HEK293 (cell line): ENCODE results near the gene ST6GAL1.

ENCODE experiments used
- CTCF ChIA-PET: fragments of 350-600 bp; formaldehyde crosslinking; extraction: SDS; loops from one replicate; lab custom pipeline; 2021; ENCODE audit warnings: antibody characterized with exemption; lab: Yijun Ruan, JAX
- POLR2A ChIA-PET: fragments of 300-600 bp; formaldehyde crosslinking; extraction: SDS; loops from one replicate; lab custom pipeline; 2020; ENCODE audit warnings: antibody characterized with exemption, inconsistent platforms; lab: Yijun Ruan, JAX
- H3K27ac ChIP-seq: fragments of 200-500 bp; sonication (Bioruptor generic); 2 replicates; pipeline ENCODE4 v1.5.1; 2014; ENCODE audit warnings: low read depth, low read length, control low read depth, inconsistent platforms; ENCODE audit errors: extremely low read depth
- H3K36me3 ChIP-seq, 2 experiments: fragments of 200-500 bp in 1 of 2; sonication (Bioruptor generic) in 1 of 2; 1 replicate in 1 of 2; 2 replicates in 1 of 2; pipeline ENCODE4 v1.5.1; 2014 to 2017; ENCODE audit warnings: inconsistent platforms in 2 of 2, low read length in 2 of 2; ENCODE audit not compliant: control insufficient read depth in 2 of 2, insufficient read depth in 1 of 2
- H3K4me1 ChIP-seq: fragments of 200-500 bp; sonication (Bioruptor generic); 2 replicates; pipeline ENCODE4 v1.5.1; 2014; ENCODE audit warnings: mild to moderate bottlenecking, low read length, inconsistent platforms; ENCODE audit not compliant: control insufficient read depth, insufficient read depth
- H3K4me3 ChIP-seq: 2 replicates; pipeline ENCODE4 v1.5.1; 2011; ENCODE audit warnings: low read depth, mild to moderate bottlenecking, control low read depth, low read length, moderate library complexity
- H3K9me3 ChIP-seq: fragments of 200-500 bp; sonication (Bioruptor generic); 2 replicates; pipeline ENCODE4 v1.5.1; 2014; ENCODE audit warnings: low read depth, low read length, inconsistent platforms; ENCODE audit not compliant: control insufficient read depth, insufficient read depth
- BCL11B ChIP-seq: fragments of 450-650 bp; formaldehyde crosslinking; IDR thresholded peaks from 2 replicates; pipeline ENCODE4 v1.5.1; 2016; ENCODE audit warnings: low read depth, missing biosample characterization, missing genetic modification characterization
- GLIS1 ChIP-seq: fragments of 450-650 bp; formaldehyde crosslinking; IDR thresholded peaks from 2 replicates; pipeline ENCODE4 v1.5.1; 2016; ENCODE audit warnings: missing biosample characterization, missing genetic modification characterization
- GLIS2 ChIP-seq: fragments of 450-650 bp; formaldehyde crosslinking; IDR thresholded peaks from 2 replicates; pipeline ENCODE4 v1.5.1; 2016; ENCODE audit warnings: missing biosample characterization, missing genetic modification characterization
- KLF17 ChIP-seq: fragments of 450-650 bp; formaldehyde crosslinking; IDR thresholded peaks from 2 replicates; pipeline ENCODE4 v1.5.1; 2016; ENCODE audit warnings: missing biosample characterization, missing genetic modification characterization
- MEIS1 ChIP-seq: sonication (generic); formaldehyde crosslinking; IDR thresholded peaks from 2 replicates; pipeline ENCODE4 v1.8.1; 2022; ENCODE audit warnings: missing genetic modification reagents, mild to moderate bottlenecking, borderline replicate concordance
- OSR2 ChIP-seq: fragments of 450-650 bp; formaldehyde crosslinking; IDR thresholded peaks from 2 replicates; pipeline ENCODE4 v1.5.1; 2016; ENCODE audit warnings: missing biosample characterization, missing genetic modification characterization
- ZBTB48 ChIP-seq: fragments of 450-650 bp; formaldehyde crosslinking; IDR thresholded peaks from 2 replicates; pipeline ENCODE4 v1.5.1; 2016; ENCODE audit warnings: missing biosample characterization, missing genetic modification characterization
- ZIC2 ChIP-seq: fragments of 450-650 bp; formaldehyde crosslinking; IDR thresholded peaks from 2 replicates; pipeline ENCODE4 v1.5.1; 2016; ENCODE audit warnings: missing biosample characterization, missing genetic modification characterization
- ZNF10 ChIP-seq: fragments of 450-650 bp; formaldehyde crosslinking; IDR thresholded peaks from 2 replicates; pipeline ENCODE4 v1.5.1; 2017; ENCODE audit warnings: missing biosample characterization, missing genetic modification characterization
- ZNF138 ChIP-seq: fragments of 450-650 bp; formaldehyde crosslinking; IDR thresholded peaks from 2 replicates; pipeline ENCODE4 v1.5.1; 2016; ENCODE audit warnings: missing biosample characterization, missing genetic modification characterization, borderline replicate concordance
- ZNF2 ChIP-seq: fragments of 450-650 bp; formaldehyde crosslinking; IDR thresholded peaks from 2 replicates; pipeline ENCODE4 v1.5.1; 2016; ENCODE audit warnings: missing biosample characterization, missing genetic modification characterization
- ZNF202 ChIP-seq: fragments of 450-650 bp; formaldehyde crosslinking; IDR thresholded peaks from 2 replicates; pipeline ENCODE4 v1.5.1; 2016; ENCODE audit warnings: missing biosample characterization, missing genetic modification characterization, borderline replicate concordance
- ZNF214 ChIP-seq: fragments of 450-650 bp; formaldehyde crosslinking; IDR thresholded peaks from 2 replicates; pipeline ENCODE4 v1.5.1; 2017; ENCODE audit warnings: missing biosample characterization, mild to moderate bottlenecking, missing genetic modification characterization, borderline replicate concordance
- ZNF354C ChIP-seq: fragments of 450-650 bp; formaldehyde crosslinking; IDR thresholded peaks from 2 replicates; pipeline ENCODE4 v1.5.1; 2016; ENCODE audit warnings: missing biosample characterization, missing genetic modification characterization, low read depth, borderline replicate concordance
- ZNF366 ChIP-seq: fragments of 450-650 bp; formaldehyde crosslinking; conservative IDR thresholded peaks from 2 replicates; pipeline ENCODE4 v1.5.1; 2016; ENCODE audit warnings: missing biosample characterization, missing genetic modification characterization
- ZNF416 ChIP-seq: fragments of 450-650 bp; formaldehyde crosslinking; IDR thresholded peaks from 2 replicates; pipeline ENCODE4 v1.5.1; 2016; ENCODE audit warnings: missing biosample characterization, missing genetic modification characterization
- ZNF544 ChIP-seq: fragments of 450-650 bp; formaldehyde crosslinking; IDR thresholded peaks from 2 replicates; pipeline ENCODE4 v1.5.0; 2017; ENCODE audit warnings: missing biosample characterization, missing genetic modification characterization
- ZNF561 ChIP-seq: fragments of 450-650 bp; IDR thresholded peaks from 2 replicates; pipeline ENCODE4 v1.5.1; 2018; ENCODE audit warnings: missing biosample characterization, missing genetic modification characterization, borderline replicate concordance
- ZNF585B ChIP-seq: fragments of 450-650 bp; formaldehyde crosslinking; IDR thresholded peaks from 2 replicates; pipeline ENCODE4 v1.5.1; 2016; ENCODE audit warnings: missing biosample characterization, missing genetic modification characterization
- ZNF677 ChIP-seq: fragments of 450-650 bp; IDR thresholded peaks from 2 replicates; pipeline ENCODE4 v1.5.0; 2018; ENCODE audit warnings: missing biosample characterization, mild to moderate bottlenecking, missing genetic modification characterization, moderate library complexity
- ZNF707 ChIP-seq: fragments of 450-650 bp; formaldehyde crosslinking; IDR thresholded peaks from 2 replicates; pipeline ENCODE4 v1.5.1; 2016; ENCODE audit warnings: missing biosample characterization, missing genetic modification characterization
- ZNF76 ChIP-seq: fragments of 450-650 bp; formaldehyde crosslinking; IDR thresholded peaks from 2 replicates; pipeline ENCODE4; 2016; ENCODE audit warnings: low read depth, missing biosample characterization, missing genetic modification characterization, borderline replicate concordance
- ZNF837 ChIP-seq: fragments of 450-650 bp; formaldehyde crosslinking; IDR thresholded peaks from 2 replicates; pipeline ENCODE4 v1.5.1; 2016; ENCODE audit warnings: missing biosample characterization, missing genetic modification characterization
- ZSCAN30 ChIP-seq: fragments of 450-650 bp; IDR thresholded peaks from 2 replicates; pipeline ENCODE4 v1.5.1; 2018; ENCODE audit warnings: missing biosample characterization, mild to moderate bottlenecking, missing genetic modification characterization, moderate library complexity
- ZXDB ChIP-seq: fragments of 450-650 bp; formaldehyde crosslinking; IDR thresholded peaks from 2 replicates; pipeline ENCODE4 v1.5.1; 2016; ENCODE audit warnings: missing biosample characterization, missing genetic modification characterization
- TF ChIP-seq, protein P1 (sequence below): fragments of 450-650 bp; formaldehyde crosslinking; IDR thresholded peaks from 2 replicates; pipeline ENCODE4 v1.5.1; 2017; ENCODE audit warnings: missing biosample characterization, missing genetic modification characterization
- TF ChIP-seq, protein P2 (sequence below): fragments of 450-650 bp; formaldehyde crosslinking; IDR thresholded peaks from 2 replicates; pipeline ENCODE4 v1.5.1; 2016; ENCODE audit warnings: missing biosample characterization, missing genetic modification characterization
- TF ChIP-seq, protein P3 (sequence below): fragments of 450-650 bp; formaldehyde crosslinking; IDR thresholded peaks from 2 replicates; pipeline ENCODE4 v1.5.1; 2016; ENCODE audit warnings: missing biosample characterization, missing genetic modification characterization
- TF ChIP-seq, protein P4 (sequence below): fragments of 450-650 bp; formaldehyde crosslinking; optimal IDR thresholded peaks from 2 replicates; pipeline ENCODE3; 2016; ENCODE audit warnings: missing biosample characterization, mild to moderate bottlenecking, missing genetic modification characterization
- TF ChIP-seq, protein P5 (sequence below): fragments of 450-650 bp; formaldehyde crosslinking; IDR thresholded peaks from 2 replicates; pipeline ENCODE4 v1.5.1; 2016; ENCODE audit warnings: missing biosample characterization, missing genetic modification characterization

The ST6GAL1 gene

DNA sequence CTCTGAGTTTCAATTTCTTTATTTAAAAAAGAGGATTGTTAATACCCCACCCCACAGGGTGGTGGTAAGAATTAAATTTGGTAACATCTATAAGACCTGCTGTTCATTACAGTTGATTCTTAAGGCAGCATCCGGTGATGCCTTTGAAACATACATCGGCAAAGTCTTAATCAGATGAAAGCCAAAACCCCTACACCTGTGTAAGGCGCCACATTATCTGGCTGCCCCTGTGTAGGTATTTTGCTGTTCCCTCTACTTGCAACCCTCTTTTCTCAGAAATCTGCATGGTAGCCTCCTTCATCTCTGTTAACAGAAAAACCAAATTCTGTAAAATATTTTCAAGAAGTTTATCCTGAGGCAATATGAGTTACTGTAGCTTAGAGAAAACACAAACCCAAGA, 90.0 kb downstream of the ST6GAL1 start:
- POLR2A ChIA-PET, result no interaction called here
- CTCF ChIA-PET, result interaction anchor here (0.6 to 1.0 kb wide), 3 partner anchors 12 to 139 kb away, joined by 3 to 7 read pairs (median 4); no protein-coding TSS in a partner anchor
- H3K27ac ChIP-seq, result no peak overlapping the region
- no peaks in the 10 kb centered on the region for H3K36me3 ChIP-seq
- H3K4me1 ChIP-seq, result no peaks in the 10 kb centered on the region
- H3K4me3 ChIP-seq, result no peak overlapping the region
- TF ChIP-seq ZNF366 (no peak), ZNF585B (tag by site-specific recombination) (no peak), ZNF561 (tag by site-specific recombination) (no peak), ZNF2 (tag by site-specific recombination) (no peak), ZNF138 (tag by site-specific recombination) (no peak), ZXDB (tag by site-specific recombination) (no peak), GLIS1 (tag by site-specific recombination) (no peak), ZNF354C (tag by site-specific recombination) (no peak), GLIS2 (tag by site-specific recombination) (no peak), OSR2 (tag by site-specific recombination) (no peak), ZNF416 (tag by site-specific recombination) (no peak), ZBTB48 (tag by site-specific recombination) (no peak), ZNF837 (no peak), ZIC2 (tag by site-specific recombination) (no peak), ZNF707 (no peak), KLF17 (tag by site-specific recombination) (no peak), BCL11B (no peak), ZNF202 (no peak), ZSCAN30 (no peak)
- TF ChIP-seq, protein P1, sequence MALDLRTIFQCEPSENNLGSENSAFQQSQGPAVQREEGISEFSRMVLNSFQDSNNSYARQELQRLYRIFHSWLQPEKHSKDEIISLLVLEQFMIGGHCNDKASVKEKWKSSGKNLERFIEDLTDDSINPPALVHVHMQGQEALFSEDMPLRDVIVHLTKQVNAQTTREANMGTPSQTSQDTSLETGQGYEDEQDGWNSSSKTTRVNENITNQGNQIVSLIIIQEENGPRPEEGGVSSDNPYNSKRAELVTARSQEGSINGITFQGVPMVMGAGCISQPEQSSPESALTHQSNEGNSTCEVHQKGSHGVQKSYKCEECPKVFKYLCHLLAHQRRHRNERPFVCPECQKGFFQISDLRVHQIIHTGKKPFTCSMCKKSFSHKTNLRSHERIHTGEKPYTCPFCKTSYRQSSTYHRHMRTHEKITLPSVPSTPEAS, result no peak
- H3K9me3 ChIP-seq, result no peaks in the 10 kb centered on the region

- Histone ChIP-seq H3K36me3 (no peaks in the 10 kb centered on the region), H3K27ac (no peak overlapping the region), H3K4me3 (no peak overlapping the region), H3K4me1 (no peaks in the 10 kb centered on the region), H3K9me3 (no peaks in the 10 kb centered on the region)
- POLR2A ChIA-PET, result no interaction called here
- CTCF ChIA-PET, result no interaction called here
- TF ChIP-seq ZNF544 (no peak), ZNF677 (no peak), ZNF10 (no peak), ZNF76 (tag by site-specific recombination) (no peak), ZNF214 (tag by site-specific recombination) (no peak), MEIS1 (CRISPR knock-in tag) (no peak)
- TF ChIP-seq, protein P2, sequence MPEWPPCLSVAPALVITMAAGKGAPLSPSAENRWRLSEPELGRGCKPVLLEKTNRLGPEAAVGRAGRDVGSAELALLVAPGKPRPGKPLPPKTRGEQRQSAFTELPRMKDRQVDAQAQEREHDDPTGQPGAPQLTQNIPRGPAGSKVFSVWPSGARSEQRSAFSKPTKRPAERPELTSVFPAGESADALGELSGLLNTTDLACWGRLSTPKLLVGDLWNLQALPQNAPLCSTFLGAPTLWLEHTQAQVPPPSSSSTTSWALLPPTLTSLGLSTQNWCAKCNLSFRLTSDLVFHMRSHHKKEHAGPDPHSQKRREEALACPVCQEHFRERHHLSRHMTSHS (tag by site-specific recombination), result no peak
- TF ChIP-seq, protein P3, sequence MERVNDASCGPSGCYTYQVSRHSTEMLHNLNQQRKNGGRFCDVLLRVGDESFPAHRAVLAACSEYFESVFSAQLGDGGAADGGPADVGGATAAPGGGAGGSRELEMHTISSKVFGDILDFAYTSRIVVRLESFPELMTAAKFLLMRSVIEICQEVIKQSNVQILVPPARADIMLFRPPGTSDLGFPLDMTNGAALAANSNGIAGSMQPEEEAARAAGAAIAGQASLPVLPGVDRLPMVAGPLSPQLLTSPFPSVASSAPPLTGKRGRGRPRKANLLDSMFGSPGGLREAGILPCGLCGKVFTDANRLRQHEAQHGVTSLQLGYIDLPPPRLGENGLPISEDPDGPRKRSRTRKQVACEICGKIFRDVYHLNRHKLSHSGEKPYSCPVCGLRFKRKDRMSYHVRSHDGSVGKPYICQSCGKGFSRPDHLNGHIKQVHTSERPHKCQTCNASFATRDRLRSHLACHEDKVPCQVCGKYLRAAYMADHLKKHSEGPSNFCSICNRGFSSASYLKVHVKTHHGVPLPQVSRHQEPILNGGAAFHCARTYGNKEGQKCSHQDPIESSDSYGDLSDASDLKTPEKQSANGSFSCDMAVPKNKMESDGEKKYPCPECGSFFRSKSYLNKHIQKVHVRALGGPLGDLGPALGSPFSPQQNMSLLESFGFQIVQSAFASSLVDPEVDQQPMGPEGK, result no peak
- TF ChIP-seq, protein P4, sequence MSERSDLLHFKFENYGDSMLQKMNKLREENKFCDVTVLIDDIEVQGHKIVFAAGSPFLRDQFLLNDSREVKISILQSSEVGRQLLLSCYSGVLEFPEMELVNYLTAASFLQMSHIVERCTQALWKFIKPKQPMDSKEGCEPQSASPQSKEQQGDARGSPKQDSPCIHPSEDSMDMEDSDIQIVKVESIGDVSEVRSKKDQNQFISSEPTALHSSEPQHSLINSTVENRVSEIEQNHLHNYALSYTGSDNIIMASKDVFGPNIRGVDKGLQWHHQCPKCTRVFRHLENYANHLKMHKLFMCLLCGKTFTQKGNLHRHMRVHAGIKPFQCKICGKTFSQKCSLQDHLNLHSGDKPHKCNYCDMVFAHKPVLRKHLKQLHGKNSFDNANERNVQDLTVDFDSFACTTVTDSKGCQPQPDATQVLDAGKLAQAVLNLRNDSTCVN (tag by site-specific recombination), result no peak
- TF ChIP-seq, protein P5, sequence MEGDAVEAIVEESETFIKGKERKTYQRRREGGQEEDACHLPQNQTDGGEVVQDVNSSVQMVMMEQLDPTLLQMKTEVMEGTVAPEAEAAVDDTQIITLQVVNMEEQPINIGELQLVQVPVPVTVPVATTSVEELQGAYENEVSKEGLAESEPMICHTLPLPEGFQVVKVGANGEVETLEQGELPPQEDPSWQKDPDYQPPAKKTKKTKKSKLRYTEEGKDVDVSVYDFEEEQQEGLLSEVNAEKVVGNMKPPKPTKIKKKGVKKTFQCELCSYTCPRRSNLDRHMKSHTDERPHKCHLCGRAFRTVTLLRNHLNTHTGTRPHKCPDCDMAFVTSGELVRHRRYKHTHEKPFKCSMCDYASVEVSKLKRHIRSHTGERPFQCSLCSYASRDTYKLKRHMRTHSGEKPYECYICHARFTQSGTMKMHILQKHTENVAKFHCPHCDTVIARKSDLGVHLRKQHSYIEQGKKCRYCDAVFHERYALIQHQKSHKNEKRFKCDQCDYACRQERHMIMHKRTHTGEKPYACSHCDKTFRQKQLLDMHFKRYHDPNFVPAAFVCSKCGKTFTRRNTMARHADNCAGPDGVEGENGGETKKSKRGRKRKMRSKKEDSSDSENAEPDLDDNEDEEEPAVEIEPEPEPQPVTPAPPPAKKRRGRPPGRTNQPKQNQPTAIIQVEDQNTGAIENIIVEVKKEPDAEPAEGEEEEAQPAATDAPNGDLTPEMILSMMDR (tag by site-specific recombination), result no peak
These were observed 91.5 kb downstream of the ST6GAL1 start for GRCh38 chr3:187021748-187022402.
